ENCODE data around the gene UBXN7.
"Not testable (repeated sequence)": the region's sequence is repeated elsewhere in the genome, so short reads cannot be mapped to it uniquely, and the experiment has no call there.

- not testable (repeated sequence) for TF ChIP-seq ARNT (IDR thresholded peaks at IDR 0.05); NFRKB (IDR thresholded peaks at IDR 0.05); LEF1 (IDR thresholded peaks at IDR 0.05; ENCODE audit: borderline replicate concordance); ELF4 (IDR thresholded peaks at IDR 0.05); FOXM1 (IDR thresholded peaks at IDR 0.05; ENCODE audit: borderline replicate concordance); CTBP1 (IDR thresholded peaks at IDR 0.05; ENCODE audit: borderline replicate concordance); ZNF384 (IDR thresholded peaks at IDR 0.05); FOXA1 (IDR thresholded peaks at IDR 0.05); TARDBP (IDR thresholded peaks at IDR 0.05); BHLHE40 (IDR thresholded peaks at IDR 0.05; ENCODE audit: borderline replicate concordance); FOXK2 (IDR thresholded peaks at IDR 0.05); SP1 (IDR thresholded peaks at IDR 0.05); HDGF (IDR thresholded peaks at IDR 0.05; ENCODE audit: borderline replicate concordance)
These were observed 118.1 kb downstream of the UBXN7 start for GRCh38 chr3:196314086-196314485.
